Esophagus muscularis mucosa (tissue), 3 donors: ENCODE results near the gene EIF5B.

Experiments used
- POLR2A ChIP-seq: fragments of 450-650 bp; IDR thresholded peaks from one replicate; pipeline ENCODE4 v1.6.1; 2017; ENCODE audit warnings: antibody characterized with exemption, moderate library complexity, mild to moderate bottlenecking, low read depth
- POLR2AphosphoS5 ChIP-seq, 2 donors: sonication (generic); formaldehyde crosslinking; IDR thresholded peaks; one replicate each; pipeline ENCODE4 v1.6.1; 2017; ENCODE audit warnings: antibody characterized with exemption in 2 of 2
- TF ChIP-seq, protein P1 (sequence below), 3 experiments: fragments of 200-600 bp in 2 of 3; fragments of 450-650 bp in 1 of 3; sonication (generic) in 2 of 3; IDR thresholded peaks; one replicate each; pipeline ENCODE4 v1.5.1; 2017 to 2019; ENCODE audit warnings: antibody characterized with exemption in 3 of 3, mild to moderate bottlenecking in 2 of 3, moderate library complexity in 1 of 3

- TF ChIP-seq POLR2A = no peak
- TF ChIP-seq, protein P1, sequence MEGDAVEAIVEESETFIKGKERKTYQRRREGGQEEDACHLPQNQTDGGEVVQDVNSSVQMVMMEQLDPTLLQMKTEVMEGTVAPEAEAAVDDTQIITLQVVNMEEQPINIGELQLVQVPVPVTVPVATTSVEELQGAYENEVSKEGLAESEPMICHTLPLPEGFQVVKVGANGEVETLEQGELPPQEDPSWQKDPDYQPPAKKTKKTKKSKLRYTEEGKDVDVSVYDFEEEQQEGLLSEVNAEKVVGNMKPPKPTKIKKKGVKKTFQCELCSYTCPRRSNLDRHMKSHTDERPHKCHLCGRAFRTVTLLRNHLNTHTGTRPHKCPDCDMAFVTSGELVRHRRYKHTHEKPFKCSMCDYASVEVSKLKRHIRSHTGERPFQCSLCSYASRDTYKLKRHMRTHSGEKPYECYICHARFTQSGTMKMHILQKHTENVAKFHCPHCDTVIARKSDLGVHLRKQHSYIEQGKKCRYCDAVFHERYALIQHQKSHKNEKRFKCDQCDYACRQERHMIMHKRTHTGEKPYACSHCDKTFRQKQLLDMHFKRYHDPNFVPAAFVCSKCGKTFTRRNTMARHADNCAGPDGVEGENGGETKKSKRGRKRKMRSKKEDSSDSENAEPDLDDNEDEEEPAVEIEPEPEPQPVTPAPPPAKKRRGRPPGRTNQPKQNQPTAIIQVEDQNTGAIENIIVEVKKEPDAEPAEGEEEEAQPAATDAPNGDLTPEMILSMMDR (IDR thresholded peaks at IDR 0.05) = no peak
- TF ChIP-seq POLR2AphosphoS5 (IDR thresholded peaks at IDR 0.05) = no peak
Observed at GRCh38 chr2:99380376-99381010, 43.3 kb downstream of the EIF5B start.
